Psoas muscle (tissue), 8 donors: Measurements from ENCODE around the gene C6orf52. TPM values are rescaled to one million over a fixed set of nuclear protein-coding genes. Genes with fewer than 3 reads are reported as not detected.

Source experiments
- ATAC-seq, 4 donors: fragments of 200-7000 bp; cut with Tn5 transposase; one replicate each; pipeline ENCODE4 v1.9.1; 2020; ENCODE audit warnings: moderate library complexity in 3 of 4, mild to moderate bottlenecking in 2 of 4
- DNase-seq, 2 donors: peaks; one replicate each; pipeline ENCODE4 v3.0.0-alpha.2; 2020
- H3K27ac ChIP-seq: fragments of 200-600 bp; one replicate; pipeline ENCODE4 v1.8.0; 2022
- H3K27me3 ChIP-seq, 3 donors: fragments of 200-600 bp in 1 of 3; one replicate each; pipeline versions ENCODE4 v1.6.1 to v1.8.0; 2013 to 2022; ENCODE audit warnings: low read length in 2 of 3, mild to moderate bottlenecking in 2 of 3, moderate library complexity in 1 of 3; ENCODE audit not compliant: insufficient read depth in 3 of 3
- H3K36me3 ChIP-seq, 2 donors: fragments of 200-600 bp in 1 of 2; one replicate each; pipeline versions ENCODE4 v1.6.1 to v1.8.0; 2013 to 2022; ENCODE audit warnings: low read depth in 1 of 2, mild to moderate bottlenecking in 1 of 2, moderate library complexity in 1 of 2; ENCODE audit not compliant: insufficient read depth in 1 of 2
- H3K4me1 ChIP-seq: fragments of 200-600 bp; one replicate; pipeline ENCODE4 v1.8.0; 2022
- H3K4me3 ChIP-seq: fragments of 200-600 bp; one replicate; pipeline ENCODE4 v1.8.0; 2022; ENCODE audit warnings: mild to moderate bottlenecking
- H3K9me3 ChIP-seq: fragments of 200-600 bp; one replicate; pipeline ENCODE4 v1.8.0; 2022
- CTCF ChIP-seq: fragments of 200-600 bp; IDR thresholded peaks from one replicate; pipeline ENCODE4 v1.8.0; 2022; ENCODE audit warnings: antibody characterized with exemption
- WGBS, 3 donors: extraction: QIAGEN DNeasy Blood & Tissue Kit; methylation state at CpG; one replicate each; pipeline versions ENCODE4 v1.1.6 to v1.1.7; 2013; 5-methylcytosine and 5-hydroxymethylcytosine counted together
- intact Hi-C, 2 donors: fragments of 100-400 bp; cut with DNase I; formaldehyde crosslinking; loops; one replicate each; pipeline versions ENCODE4 v1.11.0 to v1.14.2; 2022
- polyA plus RNA-seq, 3 donors: library from polyadenylated mRNA; stranded (reverse); fragments of 200-250 nt; gene quantifications; one replicate each; pipeline ENCODE4 v1.2.3, GENCODE V29; 2013
- total RNA-seq, 4 donors: library from RNA; stranded (reverse); fragmentation: NEBNext Ultra II Directional in 2 of 4; extraction: Animal tissue kit (Norgen Biotek cat#: 25700) in 2 of 4; gene quantifications; one replicate each; pipeline versions ENCODE4 v1.2.1 to v1.2.4, GENCODE V29; 2021 to 2023
- donor health status: healthy with polysubstance abuse.
- donor health status: DM: no; HTN: no; CAD: no; lungs with moderate emphysema.
- donor health status: Bipolar disorder and iron deficiency.
- donor health status: healthy.
- donor health status: DM: yes; HTN: yes; CAD: no.
- donor health status: DM: no; HTN: no; CAD: no.
- donor health status: DM: no; HTN: no; CAD: no.
- donor health status: DM: yes; HTN: yes; CAD: no.

The C6orf52 gene
- total and polyA plus RNA-seq, 7 donors: 0.33 to 1.5 (median 0.61) TPM

GRCh38 chr6:10685092-10685915, 9.1 kb downstream of the C6orf52 start:
- DNase-seq (no peak), ATAC-seq (no peak)

GRCh38 chr6:10684618-10685017, 9.8 kb downstream of the C6orf52 start:
- DNase-seq: no peak
- intact Hi-C loops: no loop called here
- no peaks in the 10 kb centered on the region for H3K36me3 ChIP-seq
- TF ChIP-seq CTCF: no peak
- H3K27ac ChIP-seq: no peak overlapping the region
- 69 to 74% (median 72%) methylated on average over 5 of the region's 5 CpGs for WGBS, 3 donors
- ATAC-seq: no peak
- no peak overlapping the region for H3K4me3 ChIP-seq
- no peaks in the 10 kb centered on the region for H3K27me3 ChIP-seq
- no peaks in the 10 kb centered on the region for H3K4me1 ChIP-seq
- H3K9me3 ChIP-seq: no peaks in the 10 kb centered on the region

More at GRCh38 chr6:10685092-10685915, 9.1 kb downstream of the C6orf52 start:
- Histone ChIP-seq H3K4me1 (no peaks in the 10 kb centered on the region), H3K9me3 (no peaks in the 10 kb centered on the region), H3K4me3 (no peak overlapping the region), H3K27me3 (no peaks in the 10 kb centered on the region), H3K27ac (no peak overlapping the region), H3K36me3 (no peaks in the 10 kb centered on the region)
- intact Hi-C loops: no loop called here
- TF ChIP-seq CTCF: no peak
- 61 to 78% (median 70%) methylated on average over 3 of the region's 3 CpGs for WGBS, 3 donors

- ATAC-seq (no peak), DNase-seq (no peak)
- H3K4me1 ChIP-seq: no peaks in the 10 kb centered on the region
- H3K27ac ChIP-seq: no peak overlapping the region
- H3K36me3 ChIP-seq: no peaks in the 10 kb centered on the region
- no peak for TF ChIP-seq CTCF
- no peaks in the 10 kb centered on the region for H3K27me3 ChIP-seq
- no peaks in the 10 kb centered on the region for H3K9me3 ChIP-seq
- intact Hi-C loops: no loop called here
- no peak overlapping the region for H3K4me3 ChIP-seq
Observed at GRCh38 chr6:10682355-10682988, 11.9 kb downstream of the C6orf52 start.

- Histone ChIP-seq H3K4me1 (no peaks in the 10 kb centered on the region), H3K4me3 (no peak overlapping the region), H3K9me3 (no peaks in the 10 kb centered on the region), H3K27ac (no peak overlapping the region), H3K36me3 (no peaks in the 10 kb centered on the region), H3K27me3 (no peaks in the 10 kb centered on the region)
- TF ChIP-seq CTCF: no peak
- 45 to 55% (median 49%) methylated on average over 3 of the region's 3 CpGs for WGBS, 3 donors
- intact Hi-C loops: no loop called here
- no peak for ATAC-seq
- DNase-seq: no peak
Observed at GRCh38 chr6:10681795-10682194, 12.6 kb downstream of the C6orf52 start.
